Naive thymus-derived CD8-positive, alpha-beta T cell (primary cell): Measurements from ENCODE around the gene SH3RF3. TPM values are rescaled to one million over a fixed set of nuclear protein-coding genes. Genes with fewer than 3 reads are reported as not detected.
A peak's percentile ranks its signal among the peaks of the same experiment; 100 is the strongest.

Source experiments
- ATAC-seq, 2 donors: fragments of 150-1000 bp; cut with Tn5 transposase in 1 of 2; sonication (Bioruptor Pico), chemical (Tn5 transposase) in 1 of 2; 1 replicate in 1 of 2; 2 replicates in 1 of 2; pipeline ENCODE4 v1.10.0; 2021; ENCODE audit warnings: mild to moderate bottlenecking in 2 of 2, moderate library complexity in 2 of 2
- POLR2A ChIA-PET: fragments of 350-600 bp; sonication (Branson Sonifier 250); formaldehyde crosslinking; loops from one replicate; lab custom pipeline; 2021; ENCODE audit warnings: antibody characterized with exemption; lab: Charles Lee
- DNase-seq, 10 donors: peaks; one replicate each; pipeline versions ENCODE4 v3.0.0 to v3.0.0-alpha.2; 2020 to 2022
- H3K27ac Mint-ChIP-seq, 10 donors: one replicate each; pipeline ENCODE4 v1.8.0; 2020 to 2022; ENCODE audit warnings: mild to moderate bottlenecking in 10 of 10, mixed read lengths in 10 of 10, moderate library complexity in 4 of 10, inconsistent platforms in 1 of 10
- H3K27me3 Mint-ChIP-seq, 5 donors: one replicate each; pipeline ENCODE4 v1.8.0; 2021 to 2022; ENCODE audit warnings: mixed read lengths in 5 of 5
- H3K36me3 Mint-ChIP-seq, 3 donors: one replicate each; pipeline ENCODE4 v1.8.0; 2020 to 2022; ENCODE audit warnings: mixed read lengths in 3 of 3, mild to moderate bottlenecking in 2 of 3, inconsistent platforms in 1 of 3
- H3K4me1 Mint-ChIP-seq, 4 donors: one replicate each; pipeline ENCODE4 v1.8.0; 2021 to 2022; ENCODE audit warnings: mixed read lengths in 4 of 4
- H3K4me3 Mint-ChIP-seq, 10 donors: one replicate each; pipeline ENCODE4 v1.8.0; 2020 to 2022; ENCODE audit warnings: mild to moderate bottlenecking in 10 of 10, mixed read lengths in 10 of 10, moderate library complexity in 6 of 10, inconsistent platforms in 1 of 10
- H3K9me3 Mint-ChIP-seq, 9 donors: one replicate each; pipeline ENCODE4 v1.8.0; 2020 to 2022; ENCODE audit warnings: mixed read lengths in 9 of 9, mild to moderate bottlenecking in 3 of 9, inconsistent platforms in 1 of 9, moderate library complexity in 1 of 9
- polyA plus RNA-seq, 3 donors: library from polyadenylated mRNA; unstranded; fragments of 300-500 nt; fragmentation: Illumina TruSeq; gene quantifications; one replicate each; pipeline ENCODE4 v1.2.3, GENCODE V29; 2021
- total RNA-seq, 8 experiments: library from RNA in 2 of 8; stranded (reverse) in 2 of 8; gene quantifications; one replicate each; pipeline ENCODE4 v1.2.3 and lab custom pipeline; 2021 to 2026

Gene SH3RF3
- total and polyA plus RNA-seq, 5 experiments from 2014 or later, result 0.39 to 15.1 (median 4.4) TPM

DNA sequence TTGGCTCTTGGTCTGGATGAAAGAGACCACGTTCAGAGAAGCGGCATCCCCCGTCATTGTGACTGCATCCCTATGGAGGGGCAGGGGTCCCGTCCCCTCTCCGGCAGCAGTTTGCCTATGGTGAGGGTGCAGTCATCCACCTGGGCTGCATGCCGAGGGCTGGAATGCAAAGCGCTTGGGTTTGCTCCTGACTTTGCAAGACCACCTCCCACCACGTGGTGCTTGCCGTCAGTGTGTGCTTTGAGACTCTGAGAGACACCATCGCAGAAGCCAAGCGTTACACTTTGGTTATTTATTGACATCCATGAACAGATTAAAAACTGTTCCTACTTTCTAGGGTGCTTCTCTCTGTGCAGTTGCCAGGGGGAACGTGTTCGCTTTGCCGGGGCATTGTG, 59.5 kb downstream of the SH3RF3 start:
- H3K4me3 Mint-ChIP-seq, result no peak overlapping the region
- ATAC-seq, result no peak
- peaks cover 0 to 3% (median 2%) of the 10 kb centered on the region in 3 donors for H3K36me3 Mint-ChIP-seq

DNA sequence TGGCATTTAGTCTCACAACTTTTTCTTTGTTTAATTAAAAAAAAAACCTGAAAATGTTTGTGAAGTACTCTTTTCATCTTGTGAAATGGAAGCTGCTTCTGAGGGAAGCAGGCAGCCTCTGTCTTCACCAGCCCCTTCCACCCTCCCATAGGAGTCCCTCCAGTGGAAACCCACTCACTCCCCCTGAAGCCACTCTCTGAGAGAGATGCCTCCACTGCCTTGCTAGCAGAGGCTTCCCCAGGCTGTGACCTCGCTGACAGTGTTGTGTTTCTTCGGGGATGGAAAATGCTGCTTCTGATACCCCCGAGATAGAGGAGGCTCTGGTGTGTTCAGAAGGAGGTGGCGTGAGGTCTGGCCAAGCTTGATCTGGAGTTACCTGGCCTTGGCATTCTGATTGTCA, 59.9 kb downstream of the SH3RF3 start:
- H3K27me3 Mint-ChIP-seq, result peaks cover 0 to 2% (median 0%) of the 10 kb centered on the region in 5 donors

More for the DNA sequence above, 59.5 kb downstream of the SH3RF3 start:
- POLR2A ChIA-PET, result no interaction called here
- Mint-ChIP-seq H3K4me1 (peaks cover 10 to 37% (median 26%) of the 10 kb centered on the region in 4 donors), H3K27ac (no peak overlapping the region), H3K27me3 (peaks cover 0 to 2% (median 0%) of the 10 kb centered on the region in 5 donors), H3K9me3 (no peaks in the 10 kb centered on the region)
- DNase-seq, result no peak

DNA sequence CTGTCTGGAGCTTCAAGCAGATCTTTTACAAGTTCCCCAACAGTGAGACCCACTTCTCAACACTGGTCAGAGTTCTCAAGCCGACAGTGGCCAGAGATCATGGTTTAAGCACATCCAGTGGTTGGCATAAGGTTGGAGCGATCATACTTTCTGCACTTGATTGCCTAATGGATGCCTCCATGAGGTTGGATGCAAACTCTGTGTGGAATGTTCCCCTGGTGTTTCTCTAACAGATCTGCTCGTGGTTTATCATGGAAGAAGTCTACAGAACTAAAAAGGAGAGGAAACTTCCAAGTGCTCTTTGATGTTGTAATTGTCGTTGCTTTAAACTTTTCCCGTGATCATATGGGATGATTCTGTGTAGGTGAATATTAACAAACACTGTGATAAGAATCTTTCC, 60.7 kb downstream of the SH3RF3 start:
- ATAC-seq (no peak), DNase-seq (no peak)
- Mint-ChIP-seq H3K36me3 (peaks cover 0 to 3% (median 3%) of the 10 kb centered on the region in 3 donors), H3K27me3 (peaks cover 0 to 2% (median 0%) of the 10 kb centered on the region in 5 donors), H3K4me1 (peaks cover 16 to 37% (median 25%) of the 10 kb centered on the region in 4 donors), H3K27ac (no peak overlapping the region), H3K9me3 (no peaks in the 10 kb centered on the region), H3K4me3 (no peak overlapping the region)
- POLR2A ChIA-PET, result no interaction called here

More for the DNA sequence above, 59.9 kb downstream of the SH3RF3 start:
- POLR2A ChIA-PET, result no interaction called here
- peaks cover 0 to 3% (median 2%) of the 10 kb centered on the region in 3 donors for H3K36me3 Mint-ChIP-seq
- H3K4me3 Mint-ChIP-seq, result no peak overlapping the region
- ATAC-seq (no peak), DNase-seq (no peak)
- no peak overlapping the region for H3K27ac Mint-ChIP-seq
- no peaks in the 10 kb centered on the region for H3K9me3 Mint-ChIP-seq
- H3K4me1 Mint-ChIP-seq, result peaks cover 10 to 37% (median 26%) of the 10 kb centered on the region in 4 donors

DNA sequence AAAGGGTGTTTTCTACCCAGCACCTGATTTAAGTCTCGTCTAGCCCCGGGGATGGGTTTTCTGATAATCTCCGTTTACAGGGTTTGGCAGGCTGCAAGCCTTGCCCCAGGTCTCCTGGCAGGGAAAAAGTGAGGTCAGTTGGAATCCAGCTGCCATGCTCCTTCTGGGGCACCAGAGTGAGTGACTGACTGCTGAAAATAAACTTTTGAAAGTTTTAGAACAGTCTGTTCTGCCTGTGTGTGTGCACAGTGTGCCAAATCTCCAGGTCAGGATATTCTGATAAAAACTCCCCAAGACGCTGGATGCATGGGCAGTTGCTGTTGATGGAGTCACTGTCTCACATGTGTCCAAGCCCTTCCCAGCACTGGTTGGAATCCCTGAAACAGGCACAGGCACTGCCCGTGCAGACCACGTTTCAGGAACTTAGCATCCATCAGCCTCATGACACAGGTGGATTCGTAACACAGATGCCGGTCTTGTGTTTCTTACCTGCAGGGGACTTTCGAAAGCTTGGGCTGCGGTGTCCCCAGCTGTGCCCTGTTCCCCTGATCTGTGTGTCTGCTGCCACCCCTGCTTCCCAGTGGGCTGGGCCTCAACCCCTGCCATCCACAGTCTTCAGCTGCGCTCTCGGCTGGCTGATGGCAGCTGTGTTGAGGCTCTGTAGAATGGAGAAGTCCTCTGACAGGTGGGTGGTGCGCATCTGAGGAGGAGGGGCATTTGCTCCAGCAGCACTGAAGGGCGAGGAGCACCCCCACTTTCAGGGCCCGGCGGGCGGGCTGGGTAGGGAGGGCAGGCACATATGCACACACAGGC, 65.0 kb downstream of the SH3RF3 start:
- Mint-ChIP-seq H3K4me1 (peaks cover 14 to 43% (median 21%) of the 10 kb centered on the region in 4 donors), H3K4me3 (no peak overlapping the region), H3K27me3 (peaks cover 0 to 3% (median 0%) of the 10 kb centered on the region in 5 donors), H3K9me3 (no peaks in the 10 kb centered on the region), H3K36me3 (peaks cover 0 to 3% (median 2%) of the 10 kb centered on the region in 3 donors), H3K27ac (no peak overlapping the region)
- DNase-seq (no peak), ATAC-seq (no peak)
- POLR2A ChIA-PET, result no interaction called here

DNA sequence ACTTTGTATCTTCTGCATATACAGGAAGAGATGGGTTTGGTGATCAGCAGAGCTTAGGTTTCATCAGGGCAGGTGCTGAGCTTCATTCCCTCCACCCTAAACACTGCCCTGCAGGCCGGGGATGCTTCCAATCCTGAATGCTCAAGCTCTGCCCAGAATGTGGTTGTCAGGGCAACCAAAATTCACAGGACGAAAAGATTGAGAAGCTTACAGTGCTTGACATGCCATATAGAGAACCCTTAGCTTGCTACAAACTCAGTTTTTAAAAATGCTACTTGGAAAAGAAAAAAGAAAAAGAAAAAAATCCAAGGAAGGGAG, 65.6 kb downstream of the SH3RF3 start:
- H3K27ac Mint-ChIP-seq, result peak overlapping the region in 1 of 10 donors; percentile 50
- no peak for DNase-seq
- POLR2A ChIA-PET, result no interaction called here
- H3K27me3 Mint-ChIP-seq, result peaks cover 0 to 3% (median 0%) of the 10 kb centered on the region in 5 donors
- H3K9me3 Mint-ChIP-seq, result peaks cover 0 to 2% (median 0%) of the 10 kb centered on the region in 9 donors
- ATAC-seq, result no peak
- peaks cover 0 to 3% (median 2%) of the 10 kb centered on the region in 3 donors for H3K36me3 Mint-ChIP-seq
- H3K4me3 Mint-ChIP-seq, result no peak overlapping the region
- H3K4me1 Mint-ChIP-seq, result peaks cover 14 to 43% (median 21%) of the 10 kb centered on the region in 4 donors

DNA sequence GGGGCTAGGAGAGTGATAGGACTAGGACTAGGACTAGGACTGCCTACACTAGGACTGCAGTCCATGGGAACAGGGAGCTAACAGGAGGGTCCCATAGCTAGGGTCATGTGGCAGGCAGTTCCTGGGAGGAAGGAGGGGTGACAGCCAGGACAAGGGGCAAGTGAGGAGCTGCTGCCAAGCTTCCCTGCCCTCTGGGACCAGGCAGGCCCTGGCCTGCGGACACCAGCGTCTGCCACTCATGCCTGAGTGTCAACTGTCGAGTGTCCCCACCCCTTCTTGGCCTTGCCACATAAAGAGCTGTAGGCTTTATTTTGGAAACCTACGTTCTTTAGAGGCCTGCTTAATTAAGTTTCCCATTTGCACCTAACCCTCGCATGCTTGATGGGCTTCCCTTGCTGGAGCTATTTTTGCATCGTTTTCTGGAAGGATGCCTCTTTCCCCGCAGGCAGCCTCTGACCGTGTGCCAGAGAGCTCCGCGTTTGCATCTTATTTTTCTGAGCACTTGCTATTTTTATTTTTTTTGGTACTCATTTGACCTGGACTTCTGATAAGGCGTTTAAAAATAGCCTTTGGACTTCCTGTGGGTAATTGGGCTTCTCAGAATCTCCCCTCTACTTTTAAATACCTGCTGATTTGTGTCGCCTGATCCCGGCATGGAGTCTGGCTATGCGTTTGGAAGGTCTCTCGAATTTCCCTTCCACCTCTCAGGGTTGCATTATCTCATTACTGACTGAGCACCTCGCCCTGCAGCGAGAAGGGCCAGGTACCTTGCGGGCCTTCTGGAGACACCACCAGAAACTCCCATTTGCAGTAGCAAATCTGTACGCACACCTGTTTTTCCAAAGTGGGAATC, 66.4 kb downstream of the SH3RF3 start:
- DNase-seq (no peak), ATAC-seq (no peak)
- POLR2A ChIA-PET, result no interaction called here
- Mint-ChIP-seq H3K4me3 (no peak overlapping the region), H3K27ac (peak overlapping the region in 1 of 10 donors; percentile 50), H3K27me3 (peaks cover 0 to 3% (median 0%) of the 10 kb centered on the region in 5 donors), H3K36me3 (peaks cover 0 to 3% (median 2%) of the 10 kb centered on the region in 3 donors), H3K9me3 (peaks cover 0 to 2% (median 0%) of the 10 kb centered on the region in 9 donors), H3K4me1 (peaks cover 14 to 47% (median 21%) of the 10 kb centered on the region in 4 donors)

DNA sequence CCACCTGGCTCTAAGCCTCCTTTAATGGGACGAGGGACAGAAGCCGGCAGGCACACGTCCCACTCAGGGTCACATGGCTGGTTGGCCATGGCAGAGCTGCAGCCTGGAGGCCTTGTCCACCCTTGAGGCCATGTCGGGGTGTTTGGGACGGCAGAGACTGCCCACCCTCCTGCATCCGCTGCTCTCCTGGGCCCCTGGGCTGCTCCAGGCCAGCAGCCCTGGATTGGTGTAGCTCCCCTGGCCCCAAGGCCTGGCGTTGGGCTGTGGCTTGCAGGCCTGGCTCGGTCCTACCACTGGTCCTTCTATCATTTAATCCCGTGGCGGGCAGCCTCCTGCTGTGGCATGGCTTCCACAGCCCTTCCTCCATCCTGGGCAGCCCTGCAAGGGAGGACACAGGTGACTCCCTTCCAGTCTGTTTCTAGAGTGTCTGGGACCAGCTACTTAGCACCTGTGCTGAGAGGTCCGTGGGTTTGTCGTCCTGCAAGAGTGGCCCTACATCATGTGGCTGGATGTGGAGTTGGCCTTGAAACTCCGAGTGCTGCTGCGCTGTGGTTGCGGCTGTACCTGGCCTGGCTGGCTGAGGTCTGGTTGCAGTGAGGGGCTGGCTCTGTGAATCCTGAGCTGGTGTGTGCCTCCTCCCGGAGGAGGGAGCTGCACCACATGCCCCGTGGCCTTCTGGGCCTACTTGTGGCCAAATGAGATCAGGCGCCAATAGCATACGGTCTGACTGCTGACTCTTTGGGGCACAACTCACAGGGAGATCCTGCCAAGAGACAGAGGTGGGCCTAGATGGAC, 67.3 kb downstream of the SH3RF3 start:
- Mint-ChIP-seq H3K27me3 (peaks cover 0 to 3% (median under 1%) of the 10 kb centered on the region in 5 donors), H3K36me3 (peaks cover 0 to 2% (median 0%) of the 10 kb centered on the region in 3 donors), H3K4me1 (peaks cover 9 to 44% (median 22%) of the 10 kb centered on the region in 4 donors), H3K4me3 (no peak overlapping the region), H3K9me3 (peaks cover 0 to 2% (median 0%) of the 10 kb centered on the region in 9 donors), H3K27ac (no peak overlapping the region)
- no peak for DNase-seq
- no peak for ATAC-seq
- POLR2A ChIA-PET, result interaction anchor here (0.8 kb wide), 1 partner anchor 18 kb away, joined by 3 read pairs; no protein-coding TSS in a partner anchor

DNA sequence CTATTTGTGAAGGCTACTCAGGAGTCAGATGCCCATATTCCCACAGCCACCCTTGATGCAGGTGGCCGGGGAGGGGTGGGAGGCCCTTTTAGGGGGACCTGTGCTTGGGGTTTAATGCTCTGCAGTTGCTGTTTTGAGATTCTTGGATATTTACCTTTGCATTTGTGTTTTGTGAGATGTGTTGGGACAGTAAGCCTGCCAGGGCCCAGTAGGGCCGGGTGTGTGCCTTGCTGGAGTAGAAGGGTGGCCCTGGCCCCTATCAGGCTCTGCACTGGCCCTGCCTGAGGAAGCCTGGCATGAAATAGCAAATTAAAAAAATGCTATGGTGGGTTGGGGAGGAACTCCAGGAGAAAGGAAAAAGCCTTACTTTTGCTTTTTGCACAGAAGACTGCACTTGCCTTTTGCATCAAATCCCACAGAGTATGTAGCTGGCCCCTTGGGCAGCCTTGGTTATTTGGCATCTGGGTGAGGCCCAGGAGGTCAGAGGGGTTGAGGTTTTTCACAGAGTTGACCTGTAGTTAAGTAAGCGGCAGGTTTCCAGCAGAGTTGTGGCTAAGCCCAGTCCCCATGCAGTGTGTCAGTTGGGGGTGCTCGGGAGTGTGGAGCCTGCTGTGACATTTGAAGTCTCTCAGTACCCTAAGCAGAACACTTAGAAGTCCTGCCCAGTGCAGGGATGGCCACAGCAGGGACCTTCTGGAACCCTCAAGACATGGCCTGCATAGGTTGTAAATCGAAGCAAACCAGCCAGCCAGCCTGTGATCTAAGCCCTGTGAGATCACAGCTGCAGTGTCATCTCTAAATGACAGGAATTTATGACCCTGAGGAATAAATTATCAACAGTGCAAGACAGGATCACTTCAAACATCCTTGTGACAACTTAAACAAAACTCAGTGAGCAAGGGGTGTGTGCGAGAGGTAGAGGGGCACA, 68.8 kb downstream of the SH3RF3 start:
- Mint-ChIP-seq H3K4me1 (peaks cover 11 to 39% (median 21%) of the 10 kb centered on the region in 4 donors), H3K27me3 (peaks cover 0 to 3% (median 0%) of the 10 kb centered on the region in 5 donors), H3K4me3 (no peak overlapping the region), H3K27ac (peak overlapping the region in 1 of 10 donors; percentile 5), H3K9me3 (peaks cover 0 to 2% (median 0%) of the 10 kb centered on the region in 9 donors), H3K36me3 (peaks cover 0 to 2% (median 0%) of the 10 kb centered on the region in 3 donors)
- ATAC-seq (no peak), DNase-seq (no peak)
- POLR2A ChIA-PET, result no interaction called here

DNA sequence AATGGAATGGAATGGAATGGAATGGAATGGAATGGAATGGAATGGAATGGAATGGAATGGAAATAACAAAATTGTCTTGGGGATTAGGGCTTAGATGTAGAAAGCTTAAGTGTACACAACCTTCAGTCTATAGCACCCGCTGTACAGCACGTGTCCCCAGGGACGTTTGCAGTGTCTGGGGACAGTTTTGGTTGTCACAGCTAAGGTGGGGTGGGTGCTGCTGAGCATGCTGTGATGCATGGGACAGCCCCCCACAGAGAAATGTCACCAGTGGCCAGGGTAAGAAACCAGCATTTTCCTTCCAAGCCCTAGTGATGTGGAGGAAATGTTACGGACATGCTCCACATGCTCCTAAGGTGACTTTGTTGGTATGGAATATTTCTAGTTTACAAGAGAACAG, 70.8 kb downstream of the SH3RF3 start:
- H3K9me3 Mint-ChIP-seq, result peaks cover 0 to 2% (median 0%) of the 10 kb centered on the region in 9 donors
- ATAC-seq, result no peak
- no peak overlapping the region for H3K27ac Mint-ChIP-seq
- H3K36me3 Mint-ChIP-seq, result peaks cover 0 to under 1% (median 0%) of the 10 kb centered on the region in 3 donors
- H3K4me1 Mint-ChIP-seq, result peaks cover 8 to 39% (median 18%) of the 10 kb centered on the region in 4 donors
- DNase-seq, result no peak
- H3K4me3 Mint-ChIP-seq, result no peak overlapping the region
- peaks cover 0 to 6% (median 0%) of the 10 kb centered on the region in 5 donors for H3K27me3 Mint-ChIP-seq
- POLR2A ChIA-PET, result no interaction called here

DNA sequence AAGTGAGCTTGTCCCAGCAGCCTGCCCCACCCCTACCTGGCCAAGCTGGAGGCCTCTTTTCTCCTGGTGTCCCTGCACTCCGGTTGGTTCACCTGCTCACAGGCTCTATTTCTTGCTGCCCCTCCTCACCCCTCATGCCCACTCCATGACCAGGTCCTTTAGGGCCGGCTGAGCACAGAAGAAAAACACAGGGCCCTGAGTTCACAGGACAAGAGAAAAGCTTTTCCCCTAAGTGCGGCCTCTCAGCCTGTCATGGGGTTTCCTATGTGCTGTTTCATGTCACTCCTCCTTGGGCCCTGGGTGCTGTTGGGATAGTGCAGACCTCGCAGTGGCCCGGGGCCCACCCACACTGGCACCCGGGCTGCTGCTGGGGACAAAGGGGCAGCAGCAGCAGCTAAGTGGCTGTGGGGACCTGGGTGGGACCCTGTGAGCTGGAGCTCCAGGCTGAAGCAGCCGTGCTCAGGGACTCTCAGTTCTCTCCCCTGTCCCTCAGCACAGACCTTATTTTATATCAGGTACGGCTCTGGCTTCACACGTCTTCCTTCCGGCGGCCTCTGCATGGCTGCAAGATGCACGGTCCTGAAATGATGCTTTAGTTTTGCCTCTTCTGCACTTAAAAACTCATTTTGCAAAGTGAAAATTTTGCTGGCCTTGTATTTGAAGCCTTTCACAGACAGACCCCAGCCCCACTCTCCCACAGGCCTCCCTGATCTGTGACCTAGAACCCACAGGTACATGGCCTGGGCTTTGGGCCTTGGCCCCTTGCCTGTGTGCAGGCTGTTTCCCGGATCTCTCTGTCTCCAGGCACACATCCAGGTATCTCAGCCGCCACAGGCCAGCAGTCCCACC, 71.8 kb downstream of the SH3RF3 start:
- no peak overlapping the region for H3K4me3 Mint-ChIP-seq
- DNase-seq (no peak), ATAC-seq (no peak)
- POLR2A ChIA-PET, result no interaction called here
- no peak overlapping the region for H3K27ac Mint-ChIP-seq
- peaks cover 0 to 6% (median 0%) of the 10 kb centered on the region in 5 donors for H3K27me3 Mint-ChIP-seq
- H3K4me1 Mint-ChIP-seq, result peaks cover 7 to 36% (median 16%) of the 10 kb centered on the region in 4 donors
- no peaks in the 10 kb centered on the region for H3K36me3 Mint-ChIP-seq
- H3K9me3 Mint-ChIP-seq, result peaks cover 0 to 2% (median 0%) of the 10 kb centered on the region in 9 donors
